ENCODE measurements around the gene SLC8B1. TPM values are rescaled to one million over a fixed set of nuclear protein-coding genes. Genes with fewer than 3 reads are reported as not detected.

Gene SLC8B1
- total RNA-seq, 1 experiment from 2014 or later = 5.9 TPM

GRCh38 chr12:113371808-113372207 lies 36.9 kb upstream of the SLC8B1 start:
- DNase-seq = no peak
- no peak overlapping the region for H3K27ac ChIP-seq (ENCODE audit: low read length)
- H3K9ac ChIP-seq (ENCODE audit: low read length) = no peak overlapping the region

GRCh38 chr12:113370923-113371682 lies 36.2 kb upstream of the SLC8B1 start:
- H3K36me3 ChIP-seq (ENCODE audit: insufficient read depth, low read length) = no peaks in the 10 kb centered on the region
- no peaks in the 10 kb centered on the region for H3K9me3 ChIP-seq (ENCODE audit: low read length)
- H2AFZ ChIP-seq (ENCODE audit: low read length) = no peak overlapping the region
- no peaks in the 10 kb centered on the region for H3K9me2 ChIP-seq (replicated peaks; ENCODE audit: insufficient read depth, low read length)
- peaks cover 5% of the 10 kb centered on the region; the same call in 1 of the 2 replicates for H3K79me2 ChIP-seq (ENCODE audit: low read length)
- no peaks in the 10 kb centered on the region for H3K27me3 ChIP-seq (ENCODE audit: low read length)
- H3K4me1 ChIP-seq (ENCODE audit: low read length) = peaks cover 3% of the 10 kb centered on the region; the same call in 1 of the 2 replicates
- no peak overlapping the region for H3K4me3 ChIP-seq (ENCODE audit: low read length)
- DNase-seq = no peak
- H4K20me1 ChIP-seq (ENCODE audit: insufficient read depth, low read depth, low read length) = no peaks in the 10 kb centered on the region
- no peak overlapping the region for H3K9ac ChIP-seq (ENCODE audit: low read length)
- H3K4me2 ChIP-seq (ENCODE audit: low read depth, low read length, poor library complexity, severe bottlenecking) = no peak overlapping the region
- H3K27ac ChIP-seq (ENCODE audit: low read length) = no peak overlapping the region

More at GRCh38 chr12:113371808-113372207, 36.9 kb upstream of the SLC8B1 start:
- no peak overlapping the region for H2AFZ ChIP-seq (ENCODE audit: low read length)
- H3K9me2 ChIP-seq (replicated peaks; ENCODE audit: insufficient read depth, low read length) = no peaks in the 10 kb centered on the region
- H3K9me3 ChIP-seq (ENCODE audit: low read length) = no peaks in the 10 kb centered on the region
- H3K4me3 ChIP-seq (ENCODE audit: low read length) = no peak overlapping the region
- no peaks in the 10 kb centered on the region for H4K20me1 ChIP-seq (ENCODE audit: insufficient read depth, low read depth, low read length)
- H3K4me2 ChIP-seq (ENCODE audit: low read depth, low read length, poor library complexity, severe bottlenecking) = no peak overlapping the region
- peaks cover 3% of the 10 kb centered on the region; the same call in 1 of the 2 replicates for H3K4me1 ChIP-seq (ENCODE audit: low read length)
- H3K27me3 ChIP-seq (ENCODE audit: low read length) = no peaks in the 10 kb centered on the region
- H3K36me3 ChIP-seq (ENCODE audit: insufficient read depth, low read length) = 0 out of 2 replicates have a peak, but pooled peaks cover 2% of the 10 kb centered on the region
- peaks cover 5% of the 10 kb centered on the region; the same call in 1 of the 2 replicates for H3K79me2 ChIP-seq (ENCODE audit: low read length)

- Histone ChIP-seq H3K4me3 (ENCODE audit: low read length) (no peak overlapping the region), H3K36me3 (ENCODE audit: insufficient read depth, low read length) (no peaks in the 10 kb centered on the region), H3K4me2 (ENCODE audit: low read depth, low read length, poor library complexity, severe bottlenecking) (no peak overlapping the region), H3K4me1 (ENCODE audit: low read length) (peaks cover 3% of the 10 kb centered on the region; the same call in 1 of the 2 replicates), H3K79me2 (ENCODE audit: low read length) (peaks cover 5% of the 10 kb centered on the region; the same call in 1 of the 2 replicates), H4K20me1 (ENCODE audit: insufficient read depth, low read depth, low read length) (no peaks in the 10 kb centered on the region), H2AFZ (ENCODE audit: low read length) (no peak overlapping the region), H3K27me3 (ENCODE audit: low read length) (no peaks in the 10 kb centered on the region), H3K27ac (ENCODE audit: low read length) (no peak overlapping the region), H3K9me3 (ENCODE audit: low read length) (no peaks in the 10 kb centered on the region), H3K9me2 (replicated peaks; ENCODE audit: insufficient read depth, low read length) (no peaks in the 10 kb centered on the region), H3K9ac (ENCODE audit: low read length) (no peak overlapping the region)
- DNase-seq = no peak
These were observed 34.6 kb upstream of the SLC8B1 start for GRCh38 chr12:113369391-113369985.

GRCh38 chr12:113368331-113368730 lies 33.4 kb upstream of the SLC8B1 start:
- Histone ChIP-seq H3K4me3 (ENCODE audit: low read length) (no peak overlapping the region), H2AFZ (ENCODE audit: low read length) (no peak overlapping the region), H3K79me2 (ENCODE audit: low read length) (peaks cover 5% of the 10 kb centered on the region; the same call in 1 of the 2 replicates), H3K36me3 (ENCODE audit: insufficient read depth, low read length) (no peaks in the 10 kb centered on the region), H3K9me3 (ENCODE audit: low read length) (no peaks in the 10 kb centered on the region), H3K9me2 (replicated peaks; ENCODE audit: insufficient read depth, low read length) (no peaks in the 10 kb centered on the region), H3K4me1 (ENCODE audit: low read length) (peaks cover 3% of the 10 kb centered on the region; the same call in 1 of the 2 replicates), H3K27me3 (ENCODE audit: low read length) (no peaks in the 10 kb centered on the region), H3K9ac (ENCODE audit: low read length) (no peak overlapping the region), H3K27ac (ENCODE audit: low read length) (no peak overlapping the region), H4K20me1 (ENCODE audit: insufficient read depth, low read depth, low read length) (no peaks in the 10 kb centered on the region), H3K4me2 (ENCODE audit: low read depth, low read length, poor library complexity, severe bottlenecking) (no peak overlapping the region)
- DNase-seq = no peak

- H3K36me3 ChIP-seq (ENCODE audit: insufficient read depth, low read length) = no peaks in the 10 kb centered on the region
- H3K9ac ChIP-seq (ENCODE audit: low read length) = no peak overlapping the region
- H3K9me2 ChIP-seq (replicated peaks; ENCODE audit: insufficient read depth, low read length) = no peaks in the 10 kb centered on the region
- DNase-seq = no peak
- no peaks in the 10 kb centered on the region for H3K27me3 ChIP-seq (ENCODE audit: low read length)
- H3K27ac ChIP-seq (ENCODE audit: low read length) = no peak overlapping the region
- H3K4me2 ChIP-seq (ENCODE audit: low read depth, low read length, poor library complexity, severe bottlenecking) = no peak overlapping the region
- H3K9me3 ChIP-seq (ENCODE audit: low read length) = no peaks in the 10 kb centered on the region
- H4K20me1 ChIP-seq (ENCODE audit: insufficient read depth, low read depth, low read length) = no peaks in the 10 kb centered on the region
- H3K79me2 ChIP-seq (ENCODE audit: low read length) = peaks cover 5% of the 10 kb centered on the region; the same call in 1 of the 2 replicates
- no peak overlapping the region for H2AFZ ChIP-seq (ENCODE audit: low read length)
- peaks cover 3% of the 10 kb centered on the region; the same call in 1 of the 2 replicates for H3K4me1 ChIP-seq (ENCODE audit: low read length)
- no peak overlapping the region for H3K4me3 ChIP-seq (ENCODE audit: low read length)
These were observed 31.9 kb upstream of the SLC8B1 start for GRCh38 chr12:113366827-113367226.

- no peaks in the 10 kb centered on the region for H4K20me1 ChIP-seq (ENCODE audit: insufficient read depth, low read depth, low read length)
- no peaks in the 10 kb centered on the region for H3K36me3 ChIP-seq (ENCODE audit: insufficient read depth, low read length)
- H2AFZ ChIP-seq (ENCODE audit: low read length) = no peak overlapping the region
- peaks cover 5% of the 10 kb centered on the region; the same call in 1 of the 2 replicates for H3K79me2 ChIP-seq (ENCODE audit: low read length)
- H3K27me3 ChIP-seq (ENCODE audit: low read length) = no peaks in the 10 kb centered on the region
- H3K4me2 ChIP-seq (ENCODE audit: low read depth, low read length, poor library complexity, severe bottlenecking) = no peak overlapping the region
- 0 out of 2 replicates have a peak, but pooled peaks cover 3% of the 10 kb centered on the region for H3K4me1 ChIP-seq (ENCODE audit: low read length)
- H3K27ac ChIP-seq (ENCODE audit: low read length) = no peak overlapping the region
- H3K9ac ChIP-seq (ENCODE audit: low read length) = no peak overlapping the region
- H3K9me3 ChIP-seq (ENCODE audit: low read length) = no peaks in the 10 kb centered on the region
- H3K9me2 ChIP-seq (replicated peaks; ENCODE audit: insufficient read depth, low read length) = no peaks in the 10 kb centered on the region
- no peak for DNase-seq
- H3K4me3 ChIP-seq (ENCODE audit: low read length) = no peak overlapping the region
These were observed 30.9 kb upstream of the SLC8B1 start for GRCh38 chr12:113365639-113366395.

- Histone ChIP-seq H3K4me1 (ENCODE audit: low read length) (peaks cover 6% of the 10 kb centered on the region), H2AFZ (ENCODE audit: low read length) (no peak overlapping the region), H3K9me2 (replicated peaks; ENCODE audit: insufficient read depth, low read length) (no peaks in the 10 kb centered on the region), H3K27ac (ENCODE audit: low read length) (no peak overlapping the region), H3K27me3 (ENCODE audit: low read length) (no peaks in the 10 kb centered on the region), H3K79me2 (ENCODE audit: low read length) (peaks cover 13% of the 10 kb centered on the region), H3K36me3 (ENCODE audit: insufficient read depth, low read length) (no peaks in the 10 kb centered on the region), H3K4me2 (ENCODE audit: low read depth, low read length, poor library complexity, severe bottlenecking) (no peak overlapping the region), H3K4me3 (ENCODE audit: low read length) (no peak overlapping the region), H4K20me1 (ENCODE audit: insufficient read depth, low read depth, low read length) (no peaks in the 10 kb centered on the region), H3K9me3 (ENCODE audit: low read length) (no peaks in the 10 kb centered on the region), H3K9ac (ENCODE audit: low read length) (no peak overlapping the region)
- DNase-seq = no peak
These were observed 29.8 kb upstream of the SLC8B1 start for GRCh38 chr12:113364698-113365097.

Measured in Karpas-422 (cell line).